Activated CD8-positive, alpha-beta memory T cell treated with anti-CD3 and anti-CD28 coated beads for 24 hours (primary cell): ENCODE results near the gene TDRD10.
"Not testable (repeated sequence)": the region's sequence is repeated elsewhere in the genome, so short reads cannot be mapped to it uniquely, and the experiment has no call there.

ENCODE experiments used
- DNase-seq: peaks from one replicate; pipeline ENCODE4 v3.0.0-alpha.2; 2020

The TDRD10 gene

DNA sequence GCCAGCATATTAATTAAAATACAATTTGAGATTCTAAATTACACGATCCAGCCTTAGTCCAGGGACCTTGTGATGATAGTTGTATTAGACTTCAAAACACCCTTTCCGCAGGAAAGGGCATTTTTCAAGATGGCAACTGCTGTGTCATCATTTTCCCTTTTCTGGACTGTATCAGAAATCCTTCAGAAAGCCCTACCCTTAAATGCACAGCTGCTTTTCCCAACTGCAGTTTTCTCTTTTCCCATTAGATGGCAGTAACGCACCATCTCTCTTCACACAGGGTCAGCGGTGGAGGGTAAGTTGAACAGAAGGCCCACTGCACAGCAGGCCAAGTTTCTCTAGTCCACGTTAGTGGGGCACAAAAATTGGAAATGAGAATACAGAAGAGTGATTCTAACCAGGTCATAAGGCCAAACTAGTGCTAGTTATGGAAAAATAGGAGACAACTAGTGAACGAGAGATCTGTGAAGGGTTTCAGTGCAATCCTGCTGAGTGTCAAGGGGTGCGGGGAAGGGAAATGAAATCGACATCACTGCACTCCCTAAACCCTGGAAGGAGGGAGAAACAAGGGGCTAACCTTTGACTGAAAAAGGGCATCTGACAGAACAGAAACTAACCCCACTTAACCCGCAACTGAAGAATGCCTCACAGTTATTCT lies 22.1 kb upstream of the TDRD10 start:
- DNase-seq = peak; percentile 79

DNA sequence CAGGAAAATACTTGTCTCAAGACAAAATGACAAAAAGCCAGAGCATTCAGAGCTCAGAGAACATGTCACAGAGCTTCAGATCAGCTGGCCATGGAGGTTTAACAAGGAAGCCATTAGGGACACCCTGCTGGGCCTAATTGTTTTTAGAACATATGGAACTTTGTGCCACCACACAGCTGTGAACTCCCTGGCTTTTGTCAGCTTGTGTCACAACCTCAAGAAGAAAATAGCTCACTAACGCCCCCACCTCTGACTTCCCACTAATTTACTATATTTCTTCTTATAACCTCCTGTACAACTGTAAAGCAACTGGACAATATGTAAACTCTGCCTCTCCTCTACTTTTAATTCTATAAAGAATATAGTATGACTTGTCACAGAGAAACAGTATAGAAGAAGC lies 21.0 kb upstream of the TDRD10 start:
- DNase-seq = no peak

DNA sequence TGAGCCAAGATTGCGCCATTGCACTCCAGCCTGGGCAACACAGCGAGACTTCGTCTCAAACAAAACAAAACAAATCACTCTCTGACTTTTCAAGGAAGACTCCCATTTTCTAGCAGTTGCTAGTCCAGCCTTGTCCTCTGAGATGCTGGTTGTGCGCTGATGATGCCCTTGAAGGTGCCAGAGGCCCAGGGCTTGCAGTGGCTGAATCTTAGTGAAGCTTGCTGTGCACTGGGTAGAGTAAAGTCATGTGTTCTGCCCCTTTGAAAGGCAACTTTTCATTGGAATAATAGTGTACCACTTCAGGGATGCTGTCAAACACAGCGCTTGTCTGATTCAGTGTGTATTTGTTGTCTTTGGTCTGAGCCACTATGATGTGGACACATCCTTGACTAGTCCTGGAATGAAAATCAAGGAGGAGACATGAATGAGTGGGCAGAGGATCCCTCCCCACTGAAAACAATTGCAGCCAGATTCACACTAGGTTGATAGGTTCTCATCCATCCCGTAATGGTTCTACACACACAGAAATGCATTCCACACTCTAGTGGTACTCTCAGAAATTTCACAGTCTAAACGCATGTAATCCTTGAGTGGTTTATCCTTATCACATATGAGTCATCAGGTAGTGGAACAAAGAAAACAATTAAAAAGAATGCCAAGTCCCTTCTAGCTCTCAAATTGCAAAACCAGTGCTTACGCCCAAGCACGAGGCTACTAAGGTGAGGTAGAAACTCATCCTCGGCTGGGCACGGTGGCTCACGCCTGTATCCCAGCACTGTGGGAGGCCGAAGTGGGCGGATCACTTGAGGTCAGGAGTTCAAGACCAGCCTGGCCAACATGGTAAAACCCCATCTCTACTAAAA lies 17.8 kb upstream of the TDRD10 start:
- DNase-seq = no peak

DNA sequence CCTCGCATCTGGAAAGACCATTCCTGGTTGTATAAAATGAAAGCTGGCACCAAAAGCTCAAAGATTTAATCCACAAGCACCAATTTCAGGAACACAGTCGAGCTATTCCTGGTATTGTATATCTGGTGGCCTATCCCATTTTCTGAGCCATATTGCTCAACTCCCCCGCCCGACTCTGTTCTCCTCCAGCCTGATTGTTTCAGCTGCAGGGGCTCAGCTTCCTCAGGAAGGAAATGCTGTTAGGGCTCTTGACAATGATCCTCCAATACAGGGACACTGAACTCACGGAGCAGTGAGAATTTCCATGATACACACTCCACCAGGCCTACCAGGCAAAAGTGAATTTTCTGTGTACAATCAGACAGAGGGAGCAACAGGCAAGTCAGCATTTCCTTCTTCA lies 16.9 kb upstream of the TDRD10 start:
- no peak for DNase-seq

DNA sequence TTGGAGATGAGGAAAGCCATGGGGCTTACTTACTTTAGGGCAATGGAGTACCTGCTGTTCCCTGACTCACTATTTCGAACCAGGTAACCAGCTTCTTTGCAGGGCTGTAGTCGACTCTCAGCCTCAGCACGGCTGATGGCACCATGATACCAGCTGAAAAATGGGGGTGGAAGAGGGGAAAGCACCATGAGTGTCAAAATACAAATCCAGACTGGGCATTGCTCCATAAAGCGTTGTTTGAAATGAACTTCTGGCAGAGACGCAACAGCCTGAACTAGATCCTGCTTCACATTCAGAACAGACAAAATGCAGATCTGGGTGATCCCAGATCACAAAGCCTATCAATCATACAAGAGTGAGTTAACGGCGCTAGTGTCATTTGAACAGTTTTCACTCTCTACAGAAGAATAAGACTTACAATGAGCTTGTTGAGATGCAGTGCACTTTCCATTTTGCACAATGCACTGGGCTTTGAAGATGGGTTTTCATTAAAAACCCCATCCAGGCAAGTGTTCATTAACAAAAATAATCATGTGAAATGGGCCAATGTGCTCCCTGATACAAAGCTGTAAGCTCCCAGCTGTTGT lies 16.0 kb upstream of the TDRD10 start:
- DNase-seq = no peak

DNA sequence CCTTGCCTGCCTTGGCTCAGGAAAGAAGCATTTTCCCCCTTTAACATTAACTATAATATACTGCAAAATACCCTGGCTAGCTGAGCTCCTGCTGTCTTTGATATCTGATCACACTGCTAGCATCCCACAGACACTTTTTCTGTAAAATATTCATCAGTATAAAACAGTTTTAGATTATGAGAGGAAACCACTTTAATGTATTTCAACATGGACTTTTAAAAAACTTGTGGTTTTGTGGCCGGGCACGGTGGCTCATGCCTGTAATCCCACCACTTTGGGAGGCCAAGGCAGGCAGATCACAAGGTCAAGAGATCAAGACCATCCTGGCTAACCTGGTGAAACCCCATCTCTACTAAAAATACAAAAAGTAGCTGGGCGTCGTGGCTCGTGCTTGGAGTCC lies 15.3 kb upstream of the TDRD10 start:
- DNase-seq = not testable (repeated sequence)

DNA sequence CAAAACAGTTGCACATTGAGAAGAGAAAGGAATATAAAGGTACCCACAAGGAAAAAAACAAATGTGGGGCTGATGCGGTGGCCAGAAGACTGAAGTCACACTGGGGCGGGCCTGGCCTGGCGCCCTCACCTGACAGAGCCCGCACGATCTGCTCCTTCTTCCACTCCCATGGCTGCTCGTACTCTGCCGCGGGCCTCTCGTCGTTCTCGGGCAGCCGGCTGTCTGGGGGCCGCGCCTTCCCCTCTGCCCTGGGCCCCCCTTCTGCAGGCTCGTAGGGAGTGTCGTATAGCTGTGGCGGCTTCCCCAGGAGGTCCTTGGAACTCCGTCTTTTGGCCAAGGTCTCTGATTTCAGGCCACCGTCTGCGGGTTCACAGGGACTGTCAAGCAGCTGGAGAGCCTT lies 13.1 kb upstream of the TDRD10 start:
- no peak for DNase-seq

DNA sequence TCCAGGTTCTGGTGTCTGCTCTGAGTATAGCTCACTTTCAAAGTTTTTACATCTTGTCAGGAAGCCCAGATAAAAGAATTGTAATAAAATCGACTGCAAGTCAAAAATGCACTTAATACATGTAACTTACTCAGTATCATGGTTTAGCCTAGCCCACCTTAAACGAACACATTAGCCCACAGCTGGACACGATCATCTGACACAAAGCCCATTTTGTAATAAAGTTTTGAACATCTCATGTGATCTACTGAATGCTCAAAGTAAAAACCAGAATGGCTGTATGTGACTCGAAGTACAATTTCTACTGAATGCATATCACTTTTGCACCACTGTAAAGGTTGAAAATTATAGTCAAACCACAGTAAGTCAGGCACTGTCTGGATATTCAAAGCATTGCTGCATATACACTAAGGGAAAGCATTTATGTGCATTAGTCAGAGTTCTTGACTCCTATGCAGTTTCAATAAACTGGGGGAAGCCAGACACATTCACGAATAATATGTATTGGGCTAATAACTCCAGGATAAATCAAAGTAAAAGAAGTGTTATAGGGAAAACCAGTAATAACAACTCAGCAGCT lies 12.2 kb upstream of the TDRD10 start:
- DNase-seq = no peak

DNA sequence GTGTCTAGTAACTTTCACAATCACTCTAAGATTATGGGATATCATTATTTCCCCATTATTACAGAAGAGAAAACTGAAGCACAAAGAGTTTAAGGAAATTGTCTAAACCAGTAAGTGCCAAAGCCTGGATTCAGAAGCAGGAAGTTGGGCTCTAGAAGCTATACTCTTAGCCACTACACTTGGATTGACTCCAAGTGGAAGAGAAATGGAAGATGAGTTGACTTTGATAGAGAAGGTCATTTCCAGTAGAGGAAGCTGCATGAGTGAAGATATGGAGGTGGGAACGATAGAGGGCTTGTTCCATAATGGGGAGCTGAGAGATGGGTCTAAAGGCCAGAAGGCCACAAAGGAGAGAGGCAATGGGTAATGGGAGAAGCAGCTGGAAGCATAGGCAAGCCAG lies 11.7 kb upstream of the TDRD10 start:
- no peak for DNase-seq

DNA sequence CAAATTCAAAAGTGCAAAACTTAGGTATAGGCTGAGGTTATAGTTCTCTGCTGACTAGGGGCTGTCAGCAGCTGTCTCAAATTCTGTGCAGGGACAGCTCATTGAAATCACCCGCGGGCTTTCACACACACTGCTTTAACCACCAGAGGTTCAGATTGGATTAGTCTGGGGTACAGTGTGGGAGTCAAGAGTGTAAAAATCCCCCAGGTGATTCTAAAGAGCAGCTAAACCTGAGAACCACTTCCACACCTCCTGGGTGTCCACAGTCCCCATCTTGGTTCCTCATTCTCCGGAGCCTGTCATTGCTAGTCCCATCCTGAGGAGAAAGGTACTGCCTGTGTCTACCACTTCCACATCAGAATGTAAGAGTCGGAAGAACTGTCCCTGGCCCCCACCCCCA lies 9.9 kb upstream of the TDRD10 start:
- no peak for DNase-seq

DNA sequence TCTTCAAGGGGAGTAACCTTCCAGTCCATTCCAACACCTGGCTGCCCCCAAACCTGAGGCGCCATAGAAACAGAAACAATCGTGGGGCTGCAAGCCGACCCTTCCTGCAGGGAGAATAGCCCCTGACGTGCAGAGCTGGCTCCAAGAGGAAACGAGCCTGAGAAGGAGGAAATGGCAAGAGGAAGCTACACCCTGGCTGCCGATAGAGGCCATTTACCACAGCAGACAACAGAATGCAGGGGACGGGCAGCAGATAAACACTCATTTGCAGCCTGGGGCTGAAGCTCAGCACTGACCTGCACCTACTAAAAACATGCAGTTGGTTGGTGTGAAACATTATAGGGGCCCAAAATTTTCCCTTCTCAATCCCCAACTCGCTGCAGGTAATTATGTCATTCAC lies 8.7 kb upstream of the TDRD10 start:
- DNase-seq = peak; percentile 63

DNA sequence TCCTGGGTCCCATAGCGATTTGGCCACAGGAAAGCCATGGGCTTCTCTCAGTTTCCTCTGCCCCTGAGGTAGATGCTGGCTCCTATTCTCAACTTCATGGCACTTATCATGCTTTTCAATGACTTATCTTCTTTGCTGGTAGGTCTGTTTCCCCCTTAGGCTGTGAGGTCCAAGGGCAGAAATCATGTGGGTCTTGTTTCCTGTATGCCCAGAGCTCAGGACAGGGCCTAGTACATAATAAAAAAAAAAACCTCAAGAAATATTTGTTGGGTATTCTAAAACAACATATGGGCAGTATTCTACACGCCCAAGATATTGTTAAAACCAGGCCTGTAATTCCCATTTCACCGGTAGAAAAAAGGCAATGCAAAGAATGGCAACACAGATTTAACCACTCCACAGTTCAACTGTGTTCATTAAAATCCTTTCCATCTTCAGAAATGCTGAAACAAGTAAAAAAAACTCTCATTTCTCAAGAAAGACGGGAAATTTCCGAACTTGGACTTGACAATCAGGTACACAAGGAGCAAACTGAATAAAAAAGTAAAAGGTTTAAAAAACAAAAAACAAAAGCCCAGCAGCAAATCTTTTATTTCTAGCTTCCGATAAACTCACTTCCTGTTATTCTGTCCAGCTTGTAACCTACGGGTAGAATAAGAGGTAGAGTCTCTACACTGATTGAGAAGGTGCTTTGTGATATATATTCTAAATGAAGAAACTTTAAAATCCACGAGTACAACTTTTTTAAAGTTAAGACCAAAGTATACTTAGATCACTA lies 6.3 kb upstream of the TDRD10 start:
- no peak for DNase-seq

DNA sequence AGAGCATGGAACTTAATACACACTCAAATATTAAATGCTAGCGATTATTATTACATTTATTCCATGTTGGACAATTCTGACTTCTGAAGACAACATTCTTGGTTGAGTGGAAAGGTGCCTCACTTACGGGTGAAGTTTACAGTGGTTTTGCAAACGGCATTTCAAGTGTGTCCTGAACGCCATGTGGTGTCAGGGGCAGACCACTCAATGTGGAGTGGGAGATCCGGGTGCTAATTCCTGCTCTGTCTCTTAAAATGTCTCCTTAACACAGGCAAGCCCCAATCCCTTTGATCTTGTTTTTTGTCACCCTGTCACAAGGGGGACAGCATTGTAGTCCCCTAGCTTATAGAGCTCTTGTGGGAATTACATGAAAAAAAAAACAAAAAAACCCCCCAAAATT lies 5.6 kb upstream of the TDRD10 start:
- no peak for DNase-seq

DNA sequence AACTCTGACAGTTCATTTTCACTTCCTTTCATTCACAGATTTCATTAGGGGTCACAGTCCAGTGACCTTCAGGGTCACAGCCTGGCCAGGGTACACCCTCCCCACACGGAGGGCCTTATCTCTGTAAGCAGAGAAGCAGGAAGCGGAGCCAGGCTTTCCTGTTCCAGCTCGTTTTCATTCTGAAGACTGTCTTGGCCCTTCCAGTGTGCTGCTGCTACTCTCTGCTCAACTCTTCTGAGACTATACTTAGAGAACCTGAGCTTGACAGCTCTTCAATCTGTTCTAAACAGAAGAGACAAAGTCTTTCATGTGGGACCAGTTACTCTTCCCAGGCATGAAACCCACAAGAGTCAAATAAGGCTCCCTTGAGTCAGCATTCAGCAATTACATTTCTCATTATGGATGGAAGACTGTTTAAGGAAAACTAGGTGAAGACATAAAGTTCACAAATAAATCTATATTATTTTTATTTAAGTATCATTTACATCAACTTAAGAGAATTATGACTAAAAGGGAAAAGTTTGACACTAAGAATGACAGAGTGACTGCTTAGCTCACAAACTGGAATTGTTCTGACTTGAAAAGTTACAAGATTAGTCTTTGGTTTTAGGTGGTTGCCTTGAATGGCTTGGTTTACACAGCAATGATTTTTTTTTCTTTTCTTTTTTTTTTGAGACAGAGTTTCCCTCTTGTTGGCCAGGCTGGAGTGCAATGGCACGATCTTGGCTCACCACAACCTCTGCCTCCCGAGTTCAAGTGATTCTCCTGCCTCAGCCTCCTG lies 4.8 kb upstream of the TDRD10 start:
- DNase-seq = no peak

DNA sequence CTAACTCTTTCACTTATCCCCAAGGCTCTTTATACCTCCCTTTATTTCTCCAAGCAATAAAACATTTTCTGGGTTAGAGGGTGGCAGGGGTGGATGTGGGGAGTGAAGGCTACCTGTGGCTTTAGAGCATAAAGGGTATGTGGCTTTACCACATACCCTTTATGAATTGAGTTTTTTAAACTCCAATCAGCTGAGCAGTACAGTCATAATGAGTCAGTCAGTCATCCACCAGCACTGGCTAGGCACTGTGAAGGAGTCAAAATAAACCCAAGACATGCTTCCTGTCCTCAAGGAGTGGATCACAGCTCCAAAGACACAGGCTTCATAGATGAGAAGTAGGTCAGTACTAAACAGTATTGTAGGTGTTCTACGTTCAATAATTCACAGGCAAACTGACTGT lies 2.6 kb upstream of the TDRD10 start:
- no peak for DNase-seq

DNA sequence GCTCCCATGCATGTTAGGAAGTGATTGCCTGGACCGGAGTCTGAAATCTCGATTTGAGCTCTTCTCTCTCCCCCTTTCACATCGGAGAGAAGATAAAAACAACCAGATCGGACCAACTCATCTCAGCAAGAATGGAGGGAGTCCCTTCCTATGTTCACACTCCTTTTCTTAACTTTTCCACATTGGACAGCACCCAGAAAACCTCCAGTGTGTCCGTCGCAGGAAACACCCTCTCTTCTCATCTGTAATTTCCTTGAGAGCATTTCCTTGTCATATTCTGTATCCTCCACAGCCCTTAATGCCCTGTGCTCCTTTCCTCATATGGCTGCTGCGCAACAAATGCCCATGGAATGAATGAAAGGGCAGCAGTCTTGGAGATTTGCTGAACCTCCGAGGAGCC lies 1.5 kb upstream of the TDRD10 start:
- DNase-seq = no peak

DNA sequence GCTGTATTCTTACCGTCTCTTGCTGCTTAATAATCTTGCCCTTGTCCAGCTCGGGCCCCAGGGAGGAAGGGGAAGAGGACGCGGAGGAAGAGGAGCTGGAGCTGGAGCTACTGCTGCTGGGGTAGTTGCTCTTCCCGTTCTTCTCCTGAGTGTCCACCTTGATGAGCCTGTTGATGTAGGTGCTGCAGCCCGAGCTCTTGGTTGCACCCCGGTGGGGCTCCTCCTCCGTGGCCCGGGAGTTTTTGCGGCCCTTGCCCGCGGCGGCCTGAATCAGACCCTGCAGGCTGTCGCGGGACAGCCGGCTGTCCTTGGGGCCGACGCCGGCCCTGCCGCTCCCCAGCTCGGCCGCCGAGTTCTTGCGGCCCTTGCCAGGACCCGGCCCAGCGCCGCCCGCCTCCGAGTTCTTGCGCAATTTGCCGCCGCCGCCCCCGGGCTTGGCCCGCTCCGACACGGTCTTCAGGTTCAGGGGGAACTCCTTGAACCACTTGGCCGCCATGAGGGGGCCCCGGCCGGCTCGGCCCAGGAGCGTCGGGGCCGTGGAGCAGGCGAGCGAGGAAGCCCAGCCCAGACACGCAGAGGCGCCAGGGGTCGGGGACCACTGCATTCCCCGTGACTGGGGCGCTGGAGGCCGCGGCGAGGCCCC lies 475 bp upstream of the TDRD10 start:
- no peak for DNase-seq

DNA sequence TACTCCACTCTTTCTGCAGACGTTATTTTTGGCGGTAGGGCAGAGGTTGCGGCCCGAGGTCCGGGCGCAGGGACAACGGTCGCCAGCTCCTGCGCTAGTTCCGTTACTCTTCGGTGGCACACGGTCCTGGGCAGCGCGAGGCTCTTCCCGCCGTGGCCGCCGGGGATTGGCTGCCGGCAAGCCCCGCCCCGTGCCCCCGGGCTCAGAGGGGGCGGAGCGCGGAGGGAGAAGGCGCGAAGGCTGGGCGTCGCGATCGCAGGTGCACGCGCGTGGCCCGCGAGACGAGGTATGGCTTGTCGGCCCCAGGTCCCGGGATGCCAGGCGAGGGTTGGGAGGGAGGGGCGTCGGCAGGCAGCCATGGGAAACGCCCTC lies 711 bp downstream of the TDRD10 start:
- DNase-seq = no peak

DNA sequence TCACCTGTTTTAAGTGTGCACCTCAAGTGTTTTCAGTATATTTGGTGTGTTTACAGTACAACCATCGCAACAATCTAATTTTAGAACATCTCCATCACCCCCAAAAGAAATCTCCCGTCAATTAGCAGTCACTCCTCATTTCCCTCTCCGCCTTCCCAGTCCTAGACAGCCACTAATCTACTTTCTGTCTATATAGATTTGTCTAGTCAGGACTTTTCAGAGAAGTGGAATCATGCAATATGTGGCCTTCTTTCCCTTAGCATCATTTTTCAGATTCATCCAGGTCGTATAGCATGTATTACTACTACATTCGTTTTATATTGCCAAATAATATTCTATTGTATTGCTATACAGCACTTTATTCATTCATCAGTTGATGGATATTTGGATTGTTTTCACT lies 1.9 kb downstream of the TDRD10 start:
- no peak for DNase-seq

DNA sequence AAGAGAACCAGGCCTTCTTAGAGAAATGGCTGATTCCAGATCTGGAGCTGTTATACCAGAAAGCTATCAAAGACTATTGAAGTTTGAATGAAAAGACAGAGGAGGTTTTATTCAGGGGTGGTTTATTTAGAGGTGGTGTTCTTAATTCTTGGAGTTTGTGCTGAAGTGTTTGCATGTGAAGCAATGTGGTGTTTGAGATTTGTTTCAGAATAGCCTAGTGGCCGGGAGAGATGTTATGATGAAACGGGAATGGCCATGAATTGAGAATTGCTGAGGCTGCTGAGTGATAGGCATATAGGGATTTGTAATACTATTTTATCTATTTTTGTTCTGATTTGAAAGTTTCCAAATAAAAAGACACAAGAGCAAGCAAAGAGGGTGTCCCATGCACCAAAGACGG lies 10.7 kb downstream of the TDRD10 start:
- DNase-seq = no peak

DNA sequence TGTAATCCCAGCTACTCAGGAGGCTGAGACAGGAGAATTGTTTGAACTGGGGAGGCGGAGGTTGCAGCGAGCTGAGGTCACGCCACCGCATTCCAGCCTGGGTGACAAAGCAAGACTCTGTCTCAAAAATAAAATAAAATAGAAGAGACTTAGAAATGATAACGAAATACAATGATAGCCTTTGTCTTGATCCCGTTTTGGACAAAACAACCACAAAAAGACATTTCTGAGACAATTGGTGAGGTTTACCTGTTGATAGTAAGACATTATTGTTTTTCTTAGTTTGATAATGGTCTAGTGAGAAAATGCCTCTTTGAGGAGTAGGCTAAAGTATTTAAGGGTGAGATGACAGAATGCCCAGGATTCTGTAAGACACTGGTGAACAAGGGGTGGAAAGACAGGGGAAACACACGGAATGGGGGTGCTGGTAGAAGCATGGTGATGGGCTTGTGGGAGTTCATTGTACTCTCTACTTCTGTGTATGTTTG lies 12.1 kb downstream of the TDRD10 start:
- no peak for DNase-seq

DNA sequence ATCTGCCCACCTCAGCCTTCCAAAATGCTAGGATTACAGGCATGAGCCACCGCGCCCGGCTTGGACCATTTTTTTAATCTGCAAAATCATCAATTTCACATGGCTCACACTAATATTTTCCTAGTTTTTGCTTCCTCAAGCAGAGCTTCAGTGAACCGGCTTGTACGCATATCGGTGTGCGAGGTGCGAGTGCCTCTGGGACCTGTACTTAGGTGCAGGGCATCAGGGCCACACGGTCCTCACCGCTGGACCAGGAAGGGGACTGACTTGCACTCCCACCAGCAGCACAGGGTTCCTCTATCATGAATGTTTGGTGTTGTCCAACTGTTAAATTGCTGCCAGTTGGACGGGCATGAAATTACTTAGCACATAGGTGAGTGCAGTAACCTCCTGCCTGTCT lies 15.6 kb downstream of the TDRD10 start:
- no peak for DNase-seq
